OCI-LY3 (cell line): ENCODE measurements around the gene DAZAP1.

Experiments
- H2AFZ ChIP-seq: fragments of 200-600, 300-600 bp; shearing (Covaris generic); 2 replicates; pipeline ENCODE4 v1.6.0; 2014; ENCODE audit warnings: antibody characterized with exemption, low read depth, low read length
- H3K27ac ChIP-seq: fragments of 200-600, 300-600 bp; sonication (generic); 2 replicates; pipeline ENCODE4 v1.5.1; 2014; ENCODE audit warnings: mild to moderate bottlenecking, low read length, moderate library complexity, mixed read lengths
- H3K27me3 ChIP-seq: fragments of 200-600, 300-600 bp; sonication (generic); 2 replicates; pipeline ENCODE4 v1.6.1; 2014; ENCODE audit warnings: low read depth, low read length, mixed read lengths
- H3K36me3 ChIP-seq: fragments of 200-600, 300-600 bp; sonication (generic); replicated peaks from 2 replicates; pipeline ENCODE3; 2014; ENCODE audit warnings: low read depth, low read length, mixed read lengths
- H3K4me1 ChIP-seq: fragments of 300-600, 200-600 bp; sonication (generic); 2 replicates; pipeline ENCODE4 v1.6.1; 2014; ENCODE audit warnings: low read length, mixed read lengths
- H3K4me2 ChIP-seq: fragments of 200-600, 300-600 bp; sonication (generic); 2 replicates; pipeline ENCODE4 v1.6.1; 2014; ENCODE audit warnings: low read length, mixed read lengths
- H3K4me3 ChIP-seq: fragments of 300-600, 200-600 bp; sonication (generic); 2 replicates; pipeline ENCODE4 v1.5.1; 2014; ENCODE audit warnings: antibody characterized with exemption, mild to moderate bottlenecking, low read length, moderate library complexity
- H3K79me2 ChIP-seq: fragments of 300-600, 200-600 bp; shearing (Covaris generic); 2 replicates; pipeline ENCODE4 v1.6.1; 2014; ENCODE audit warnings: mild to moderate bottlenecking, low read length, mixed read lengths
- H3K9ac ChIP-seq: fragments of 300-600, 200-600 bp; shearing (Covaris generic); 2 replicates; pipeline ENCODE4 v1.6.0; 2014; ENCODE audit warnings: mild to moderate bottlenecking, low read length, moderate library complexity
- H3K9me3 ChIP-seq: fragments of 200-600, 300-600 bp; shearing (Covaris generic); 2 replicates; pipeline ENCODE4 v1.6.1; 2014; ENCODE audit warnings: low read length, mixed read lengths; ENCODE audit not compliant: insufficient read depth
- H4K20me1 ChIP-seq: fragments of 200-600, 300-600 bp; sonication (generic); 2 replicates; pipeline ENCODE4 v1.6.1; 2016; ENCODE audit warnings: low read length, mixed read lengths; ENCODE audit not compliant: insufficient read depth
- CTCF ChIP-seq: fragments of 200-600, 300-600 bp; sonication (generic); IDR thresholded peaks from 2 replicates; pipeline ENCODE4 v1.5.1; 2014; ENCODE audit warnings: antibody characterized with exemption, low read length, low read depth
- EZH2phosphoT487 ChIP-seq: fragments of 200-600 bp; shearing (Covaris generic); IDR thresholded peaks from 2 replicates; pipeline ENCODE4 v1.6.1; 2018; ENCODE audit warnings: antibody characterized with exemption, mixed run types, low read depth

DAZAP1 gene

GRCh38 chr19:1481893-1482360 is 74.5 kb downstream of the DAZAP1 start:
- Histone ChIP-seq H2AFZ (no peak overlapping the region), H3K9me3 (no peaks in the 10 kb centered on the region)

GRCh38 chr19:1482361-1483130 is 75.2 kb downstream of the DAZAP1 start:
- Histone ChIP-seq H3K36me3 (no peaks in the 10 kb centered on the region), H3K27ac (no peak overlapping the region), H2AFZ (no peak overlapping the region), H3K4me3 (no peak overlapping the region), H3K4me1 (peaks cover 3% of the 10 kb centered on the region; the same call in 1 of the 2 replicates), H4K20me1 (no peaks in the 10 kb centered on the region), H3K4me2 (no peak overlapping the region), H3K27me3 (no peaks in the 10 kb centered on the region), H3K79me2 (peaks cover 14% of the 10 kb centered on the region), H3K9ac (no peak overlapping the region), H3K9me3 (no peaks in the 10 kb centered on the region)
- TF ChIP-seq CTCF (no peak), EZH2phosphoT487 (no peak)

More at GRCh38 chr19:1481893-1482360, 74.5 kb downstream of the DAZAP1 start:
- Histone ChIP-seq H3K9ac (no peak overlapping the region), H3K4me2 (no peak overlapping the region), H3K36me3 (peaks cover 4% of the 10 kb centered on the region), H3K4me3 (no peak overlapping the region), H3K27me3 (no peaks in the 10 kb centered on the region), H4K20me1 (no peaks in the 10 kb centered on the region), H3K27ac (no peak overlapping the region), H3K4me1 (peaks cover 6% of the 10 kb centered on the region; the same call in 1 of the 2 replicates), H3K79me2 (peaks cover 20% of the 10 kb centered on the region)
- TF ChIP-seq EZH2phosphoT487 (no peak), CTCF (no peak)

- H3K36me3 ChIP-seq, result no peaks in the 10 kb centered on the region
- no peak overlapping the region for H3K4me2 ChIP-seq
- no peak overlapping the region for H3K27ac ChIP-seq
- no peak overlapping the region for H2AFZ ChIP-seq
- peaks cover 6% of the 10 kb centered on the region for H3K79me2 ChIP-seq
- H3K9ac ChIP-seq, result no peak overlapping the region
- no peaks in the 10 kb centered on the region for H4K20me1 ChIP-seq
- no peak overlapping the region for H3K4me3 ChIP-seq
- H3K9me3 ChIP-seq, result no peaks in the 10 kb centered on the region
- no peak for TF ChIP-seq EZH2phosphoT487
- TF ChIP-seq CTCF, result no peak
- no peaks in the 10 kb centered on the region for H3K27me3 ChIP-seq
- no peaks in the 10 kb centered on the region for H3K4me1 ChIP-seq
Observed at GRCh38 chr19:1483131-1483978, 76.0 kb downstream of the DAZAP1 start.

GRCh38 chr19:1483979-1484428 is 76.6 kb downstream of the DAZAP1 start:
- Histone ChIP-seq H2AFZ (no peak overlapping the region), H3K4me3 (no peak overlapping the region), H3K9me3 (no peaks in the 10 kb centered on the region), H3K27ac (no peak overlapping the region), H3K4me1 (no peaks in the 10 kb centered on the region), H4K20me1 (no peaks in the 10 kb centered on the region), H3K9ac (no peak overlapping the region), H3K27me3 (no peaks in the 10 kb centered on the region), H3K36me3 (no peaks in the 10 kb centered on the region), H3K79me2 (no peaks in the 10 kb centered on the region), H3K4me2 (no peak overlapping the region)
- TF ChIP-seq CTCF (no peak), EZH2phosphoT487 (no peak)
